HG03159 (cell line): ENCODE measurements around the gene DDX31.
"Not testable (repeated sequence)": the region's sequence is repeated elsewhere in the genome, so short reads cannot be mapped to it uniquely, and the experiment has no call there.

Experiments used
- ATAC-seq: cut with Tn5 transposase; IDR thresholded peaks from one replicate; pipeline ENCODE4 v1.9.1; 2021; ENCODE audit warnings: mild to moderate bottlenecking, moderate library complexity; ENCODE audit not compliant: unreplicated experiment

The DDX31 gene

GRCh38 chr9:132583584-132584304, 86.0 kb downstream of the DDX31 start:
- no peak for ATAC-seq

- ATAC-seq = no peak
Measured at GRCh38 chr9:132582786-132583583, 86.8 kb downstream of the DDX31 start.

GRCh38 chr9:132582276-132582785, 87.5 kb downstream of the DDX31 start, which contains the start of gene BARHL1:
TSS of gene BARHL1 (plus strand) at chr9:132582606. CDS start at chr9:132582798, 192 bp downstream.
- no peak for ATAC-seq

- no peak for ATAC-seq
Measured at GRCh38 chr9:132579427-132579798, 90.4 kb downstream of the DDX31 start.

GRCh38 chr9:132578367-132578932, 91.3 kb downstream of the DDX31 start:
- no peak for ATAC-seq

GRCh38 chr9:132577119-132577518, 92.7 kb downstream of the DDX31 start:
- ATAC-seq = no peak

- ATAC-seq = no peak
Measured at GRCh38 chr9:132575811-132576210, 94.0 kb downstream of the DDX31 start.

- no peak for ATAC-seq
Measured at GRCh38 chr9:132575005-132575609, 94.7 kb downstream of the DDX31 start.

GRCh38 chr9:132572921-132573320, 96.9 kb downstream of the DDX31 start:
- ATAC-seq = no peak

- no peak for ATAC-seq
Measured at GRCh38 chr9:132571806-132572600, 97.8 kb downstream of the DDX31 start.

- ATAC-seq = not testable (repeated sequence)
Measured at GRCh38 chr9:132568787-132569186, 101.0 kb downstream of the DDX31 start.

- no peak for ATAC-seq
Measured at GRCh38 chr9:132564526-132564925, 105.3 kb downstream of the DDX31 start.

- ATAC-seq = no peak
Measured at GRCh38 chr9:132562306-132562573, 107.5 kb downstream of the DDX31 start.

- no peak for ATAC-seq
Measured at GRCh38 chr9:132560616-132561202, 109.1 kb downstream of the DDX31 start.

GRCh38 chr9:132559711-132560110, 110.1 kb downstream of the DDX31 start:
- no peak for ATAC-seq

GRCh38 chr9:132557159-132557558, 112.6 kb downstream of the DDX31 start:
- ATAC-seq = no peak

GRCh38 chr9:132556714-132557113, 113.1 kb downstream of the DDX31 start:
- ATAC-seq = no peak

- no peak for ATAC-seq
Measured at GRCh38 chr9:132556235-132556634, 113.5 kb downstream of the DDX31 start.

- ATAC-seq = no peak
Measured at GRCh38 chr9:132555528-132555927, 114.3 kb downstream of the DDX31 start.

- no peak for ATAC-seq
Measured at GRCh38 chr9:132554755-132555154, 115.0 kb downstream of the DDX31 start.
